ENCODE results near the gene FYN. TPM values are rescaled to one million over a fixed set of nuclear protein-coding genes. Genes with fewer than 3 reads are reported as not detected.

The FYN gene
- total RNA-seq, 4 donors from 2014 or later, result 55.3 to 249 (median 74.3) TPM

GRCh38 chr6:111615916-111616612 is 257.2 kb downstream of the FYN start:
- TF ChIP-seq CTCF (IDR thresholded peaks at IDR 0.05) (no peak), POLR2A (IDR thresholded peaks at IDR 0.05) (no peak)
- peak in 1 of 3 donors; percentile 43 for DNase-seq
- H3K27ac ChIP-seq, result peak overlapping the region in 1 of 4 donors; percentile 49

GRCh38 chr6:111614833-111615582 is 258.2 kb downstream of the FYN start:
- no peak overlapping the region for H3K27ac ChIP-seq
- H3K4me1 ChIP-seq, result peaks cover 0 to 16% (median under 1%) of the 10 kb centered on the region in 4 donors
- no peaks in the 10 kb centered on the region for H3K36me3 ChIP-seq
- DNase-seq, result peak in 2 of 3 donors; percentile 71 to 78
- no peak for TF ChIP-seq CTCF (IDR thresholded peaks at IDR 0.05)
- no peak for TF ChIP-seq POLR2A (IDR thresholded peaks at IDR 0.05)
- no peaks in the 10 kb centered on the region for H3K9me3 ChIP-seq
- H3K4me3 ChIP-seq, result no peak overlapping the region
- no peaks in the 10 kb centered on the region for H3K27me3 ChIP-seq

More at GRCh38 chr6:111615916-111616612, 257.2 kb downstream of the FYN start:
- Histone ChIP-seq H3K36me3 (no peaks in the 10 kb centered on the region), H3K9me3 (no peaks in the 10 kb centered on the region), H3K27me3 (no peaks in the 10 kb centered on the region), H3K4me1 (peaks cover 0 to 18% (median 2%) of the 10 kb centered on the region in 4 donors), H3K4me3 (no peak overlapping the region)

GRCh38 chr6:111612379-111612778 is 260.9 kb downstream of the FYN start:
- Histone ChIP-seq H3K27me3 (no peaks in the 10 kb centered on the region), H3K27ac (no peak overlapping the region), H3K9me3 (no peaks in the 10 kb centered on the region), H3K4me3 (no peak overlapping the region), H3K36me3 (no peaks in the 10 kb centered on the region), H3K4me1 (peaks cover 0 to 21% (median 0%) of the 10 kb centered on the region in 4 donors)
- TF ChIP-seq CTCF (IDR thresholded peaks at IDR 0.05) (no peak), POLR2A (IDR thresholded peaks at IDR 0.05) (no peak)
- no peak for DNase-seq

GRCh38 chr6:111610548-111611172 is 262.6 kb downstream of the FYN start:
- DNase-seq, result peak in 1 of 3 donors; percentile 46

More at GRCh38 chr6:111610548-111611172, 262.6 kb downstream of the FYN start:
- Histone ChIP-seq H3K4me1 (peaks cover 0 to 25% (median 3%) of the 10 kb centered on the region in 4 donors), H3K9me3 (no peaks in the 10 kb centered on the region), H3K27ac (peak overlapping the region in 3 of 4 donors; percentile 12 to 78 (median 40)), H3K36me3 (no peaks in the 10 kb centered on the region), H3K27me3 (no peaks in the 10 kb centered on the region), H3K4me3 (no peak overlapping the region)
- TF ChIP-seq POLR2A (IDR thresholded peaks at IDR 0.05), result no peak
- TF ChIP-seq CTCF (IDR thresholded peaks at IDR 0.05), result no peak

Other genes with a start within 250 kb of the FYN start
- gene CCN6, start 180.7 kb upstream of the FYN start, total RNA-seq, result not detected
- 10 to 100 TPM; 20.1 to 46.2 (median 24.9) TPM for gene TUBE1, start 214.0 kb upstream of the FYN start, total RNA-seq
- gene FAM229B, start 214.1 kb upstream of the FYN start, total RNA-seq, result 10 to 100 TPM in 1 of 4 donors, 1 to 10 TPM in 2, not detected in 1; 1.2 to 13.2 (median 2.9) TPM